SJSA1 (cell line): ENCODE data around the gene KCNMB3. TPM values are rescaled to one million over a fixed set of nuclear protein-coding genes. Genes with fewer than 3 reads are reported as not detected.
A peak's percentile ranks its signal among the peaks of the same experiment; 100 is the strongest.

Source experiments
- DNase-seq, 2 experiments: peaks; one replicate each; pipeline ENCODE4 v3.0.0-alpha.2; 2015 to 2020; ENCODE audit warnings: low spot score in 2 of 2, low read depth in 1 of 2
- H3K27ac ChIP-seq: fragments of 250-450 bp; sonication (Bioruptor Pico); 2 replicates; pipeline ENCODE4 v1.5.1; 2020; ENCODE audit warnings: mild to moderate bottlenecking, moderate library complexity
- H3K27me3 ChIP-seq: fragments of 250-450 bp; sonication (Bioruptor Pico); replicated peaks from 2 replicates; pipeline ENCODE4 v1.5.1; 2020; ENCODE audit warnings: mild to moderate bottlenecking, moderate library complexity
- H3K36me3 ChIP-seq: fragments of 250-450 bp; sonication (Bioruptor Pico); 2 replicates; pipeline ENCODE4 v1.5.1; 2020; ENCODE audit warnings: mild to moderate bottlenecking
- H3K4me1 ChIP-seq: fragments of 250-450 bp; sonication (Bioruptor Pico); replicated peaks from 2 replicates; pipeline ENCODE4 v1.6.1; 2021; ENCODE audit warnings: mild to moderate bottlenecking
- H3K4me3 ChIP-seq: fragments of 250-450 bp; sonication (Bioruptor Pico); 2 replicates; pipeline ENCODE4 v1.5.1; 2020; ENCODE audit warnings: mild to moderate bottlenecking
- H3K9me3 ChIP-seq: fragments of 250-450 bp; sonication (Bioruptor Pico); replicated peaks from 2 replicates; pipeline ENCODE4 v1.5.1; 2020; ENCODE audit warnings: mild to moderate bottlenecking
- total RNA-seq: library from RNA; depleted of rRNA; stranded (reverse); fragments of >200 nt; shearing (Covaris generic); gene quantifications from 2 replicates; pipeline ENCODE4 v1.2.3, GENCODE V29; 2014; rRNA removed

KCNMB3 gene
- total RNA-seq, 1 experiment from 2014 or later: 2.7 TPM

DNA sequence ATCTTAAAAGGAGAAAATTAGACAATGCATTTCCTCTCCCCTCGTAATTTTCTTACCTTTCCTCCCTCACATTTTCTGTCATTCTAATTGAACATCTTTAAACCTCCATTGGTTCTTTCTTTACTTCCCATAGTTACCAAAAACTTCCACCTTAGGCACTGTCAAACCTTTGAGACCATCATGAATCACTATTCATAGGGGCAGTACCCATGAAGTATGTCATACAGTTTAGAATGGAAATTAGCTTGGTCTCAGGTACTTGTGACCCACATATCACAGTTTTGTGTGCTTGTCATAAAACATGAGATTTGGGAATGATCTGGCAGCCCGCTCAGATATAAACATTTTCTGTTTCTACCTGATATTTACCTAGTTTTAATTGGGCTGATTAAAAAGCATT is 50.1 kb downstream of the KCNMB3 start:
- H3K27me3 ChIP-seq: no peaks in the 10 kb centered on the region
- H3K27ac ChIP-seq: no peak overlapping the region
- H3K9me3 ChIP-seq: no peaks in the 10 kb centered on the region
- H3K36me3 ChIP-seq: peaks cover 12% of the 10 kb centered on the region
- DNase-seq: no peak
- no peak overlapping the region for H3K4me3 ChIP-seq
- peaks cover 14% of the 10 kb centered on the region for H3K4me1 ChIP-seq

DNA sequence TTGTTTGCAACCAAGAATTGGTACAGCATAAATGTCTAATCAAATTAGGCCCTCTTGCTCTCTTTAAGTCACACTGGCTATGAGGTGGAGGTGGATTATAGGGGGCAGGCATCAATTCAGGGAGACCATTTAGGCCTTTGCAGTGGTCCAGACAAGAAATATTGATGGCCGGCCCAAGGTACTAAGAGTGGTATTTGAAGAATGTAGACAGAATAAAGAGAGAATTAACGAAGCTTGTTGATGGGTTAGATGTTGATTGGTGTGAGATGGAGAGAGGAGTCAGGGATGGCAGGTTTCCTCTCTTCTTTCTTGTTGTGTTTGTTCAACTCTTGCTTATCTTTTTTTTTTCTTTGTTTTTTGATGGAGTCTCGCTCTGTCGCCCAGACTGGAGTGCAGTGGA is 54.2 kb downstream of the KCNMB3 start:
- Histone ChIP-seq H3K27ac (peak overlapping the region; percentile 66), H3K4me3 (no peak overlapping the region), H3K27me3 (no peaks in the 10 kb centered on the region), H3K36me3 (peaks cover under 1% of the 10 kb centered on the region), H3K9me3 (no peaks in the 10 kb centered on the region), H3K4me1 (peaks cover 25% of the 10 kb centered on the region)
- DNase-seq: no peak

DNA sequence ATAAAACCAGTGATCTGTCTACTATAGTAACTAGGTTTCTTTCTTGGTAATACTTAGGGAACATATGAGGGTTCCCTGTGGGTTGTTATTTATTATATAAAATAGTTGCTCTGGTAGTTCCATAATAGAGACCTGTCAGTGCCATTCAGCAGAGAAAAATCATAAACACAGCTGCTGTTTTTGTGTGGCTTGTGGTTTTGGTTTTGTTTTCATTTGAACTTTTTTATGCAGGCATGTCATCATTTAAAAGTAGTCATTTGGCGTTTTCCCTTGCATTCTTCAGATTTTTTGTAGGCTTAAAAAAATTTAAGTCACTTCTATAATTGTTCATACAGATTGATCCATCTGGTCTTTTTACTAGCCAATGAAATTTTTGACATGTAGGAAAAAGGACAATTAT is 54.8 kb downstream of the KCNMB3 start:
- H3K4me1 ChIP-seq: peaks cover 25% of the 10 kb centered on the region
- H3K36me3 ChIP-seq: no peaks in the 10 kb centered on the region; the same call in 1 of the 2 replicates
- H3K27ac ChIP-seq: peak overlapping the region; percentile 66
- H3K9me3 ChIP-seq: no peaks in the 10 kb centered on the region
- no peak overlapping the region for H3K4me3 ChIP-seq
- peak; percentile 42 to 79 for DNase-seq
- H3K27me3 ChIP-seq: no peaks in the 10 kb centered on the region

DNA sequence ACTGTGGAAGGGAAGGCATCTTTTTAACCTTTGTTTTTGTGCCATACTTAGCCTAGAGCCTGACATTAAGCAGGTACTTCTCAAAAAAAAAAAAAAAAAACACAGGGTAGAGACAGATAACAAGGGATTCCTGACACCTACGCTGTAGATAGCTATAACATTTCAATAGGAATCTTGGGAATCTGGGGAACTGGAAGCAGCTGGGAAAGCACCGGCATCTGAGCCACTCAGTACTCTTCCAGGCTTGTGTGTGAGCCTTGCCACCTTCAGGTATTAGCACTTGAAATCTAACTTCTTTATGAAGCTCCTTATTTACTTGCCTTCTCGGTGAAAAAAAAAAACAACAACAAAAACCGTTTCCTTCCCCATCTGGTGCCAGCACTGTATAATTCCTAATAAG is 56.0 kb downstream of the KCNMB3 start:
- no peaks in the 10 kb centered on the region for H3K27me3 ChIP-seq
- no peaks in the 10 kb centered on the region for H3K9me3 ChIP-seq
- no peaks in the 10 kb centered on the region; the same call in 1 of the 2 replicates for H3K36me3 ChIP-seq
- no peak overlapping the region for H3K27ac ChIP-seq
- DNase-seq: no peak
- H3K4me1 ChIP-seq: peaks cover 25% of the 10 kb centered on the region
- H3K4me3 ChIP-seq: no peak overlapping the region

Other genes starting within 250 kb of the KCNMB3 start
- 8.4 and 13.1 TPM in 2 replicates for gene ZMAT3, start 179.3 kb downstream of the KCNMB3 start, total RNA-seq
- 15.2 and 22.2 TPM in 2 replicates for gene PIK3CA, start 102.8 kb downstream of the KCNMB3 start, total RNA-seq
- 71.3 and 80.5 TPM in 2 replicates for gene ZNF639, start 71.9 kb upstream of the KCNMB3 start, total RNA-seq
- gene MFN1, start 96.6 kb upstream of the KCNMB3 start, total RNA-seq: 29.7 and 40.2 TPM in 2 replicates
- 105 and 113 TPM in 2 replicates for gene GNB4, start 200.4 kb upstream of the KCNMB3 start, total RNA-seq